Mucosa of rectum (tissue), 2 donors: ENCODE measurements around the gene GNG2.

Source experiments
- H3K27ac ChIP-seq, 2 donors: one replicate each; pipeline ENCODE4 v1.7.0; 2013; ENCODE audit warnings: inconsistent platforms in 2 of 2, low read depth in 2 of 2, low read length in 2 of 2
- H3K27me3 ChIP-seq, 2 donors: one replicate each; pipeline ENCODE4 v1.7.0; 2013; ENCODE audit warnings: low read length in 2 of 2; ENCODE audit not compliant: control insufficient read depth in 2 of 2, insufficient read depth in 2 of 2
- H3K36me3 ChIP-seq, 2 donors: one replicate each; pipeline ENCODE4 v1.7.0; 2013; ENCODE audit warnings: low read length in 2 of 2; ENCODE audit not compliant: control insufficient read depth in 2 of 2, insufficient read depth in 2 of 2
- H3K4me1 ChIP-seq, 2 donors: one replicate each; pipeline ENCODE4 v1.7.0; 2013; ENCODE audit warnings: low read length in 2 of 2, mild to moderate bottlenecking in 1 of 2; ENCODE audit not compliant: control insufficient read depth in 2 of 2, insufficient read depth in 2 of 2
- H3K4me3 ChIP-seq, 2 donors: one replicate each; pipeline ENCODE4 v1.7.0; 2013; ENCODE audit warnings: low read length in 2 of 2
- H3K9ac ChIP-seq, 2 donors: one replicate each; pipeline ENCODE4 v1.7.0; 2013; ENCODE audit warnings: low read length in 2 of 2, low read depth in 1 of 2, mild to moderate bottlenecking in 1 of 2
- H3K9me3 ChIP-seq, 2 donors: one replicate each; pipeline ENCODE4 v1.7.0; 2013; ENCODE audit warnings: low read length in 2 of 2; ENCODE audit not compliant: control insufficient read depth in 2 of 2
- donor health status: healthy.
- donor health status: Normal muscosa, but diverticular disease.

GNG2 gene

GRCh38 chr14:51959928-51960327 is 99.5 kb downstream of the GNG2 start:
- H3K9me3 ChIP-seq, result peaks cover 0 to 4% of the 10 kb centered on the region in 2 donors
- no peak overlapping the region for H3K4me3 ChIP-seq
- H3K27ac ChIP-seq, result no peak overlapping the region
- no peak overlapping the region for H3K9ac ChIP-seq
- H3K4me1 ChIP-seq, result no peaks in the 10 kb centered on the region
- no peaks in the 10 kb centered on the region for H3K27me3 ChIP-seq
- peaks cover 3 to 7% of the 10 kb centered on the region in 2 donors for H3K36me3 ChIP-seq

- Histone ChIP-seq H3K4me3 (no peak overlapping the region), H3K9ac (no peak overlapping the region), H3K9me3 (peaks cover 0 to 4% of the 10 kb centered on the region in 2 donors), H3K27me3 (no peaks in the 10 kb centered on the region), H3K36me3 (peaks cover 3 to 7% of the 10 kb centered on the region in 2 donors), H3K4me1 (no peaks in the 10 kb centered on the region), H3K27ac (no peak overlapping the region)
Observed at GRCh38 chr14:51960866-51961265, 100.5 kb downstream of the GNG2 start.

- no peaks in the 10 kb centered on the region for H3K27me3 ChIP-seq
- H3K9me3 ChIP-seq, result peaks cover 0 to 4% of the 10 kb centered on the region in 2 donors
- H3K9ac ChIP-seq, result no peak overlapping the region
- peaks cover 3 to 7% of the 10 kb centered on the region in 2 donors for H3K36me3 ChIP-seq
- H3K4me3 ChIP-seq, result no peak overlapping the region
- H3K27ac ChIP-seq, result no peak overlapping the region
- no peaks in the 10 kb centered on the region for H3K4me1 ChIP-seq
Observed at GRCh38 chr14:51962711-51963110, 102.3 kb downstream of the GNG2 start.

- no peaks in the 10 kb centered on the region for H3K27me3 ChIP-seq
- peaks cover 0 to 4% of the 10 kb centered on the region in 2 donors for H3K9me3 ChIP-seq
- peaks cover 3 to 5% of the 10 kb centered on the region in 2 donors for H3K36me3 ChIP-seq
- H3K9ac ChIP-seq, result no peak overlapping the region
- H3K4me1 ChIP-seq, result no peaks in the 10 kb centered on the region
- H3K4me3 ChIP-seq, result peak overlapping the region in 1 of 2 donors; percentile 2
- H3K27ac ChIP-seq, result no peak overlapping the region
Observed at GRCh38 chr14:51963286-51963685, 102.9 kb downstream of the GNG2 start.

GRCh38 chr14:51967521-51967920 is 107.1 kb downstream of the GNG2 start:
- Histone ChIP-seq H3K27ac (no peak overlapping the region), H3K4me3 (no peak overlapping the region), H3K36me3 (no peaks in the 10 kb centered on the region), H3K9me3 (no peaks in the 10 kb centered on the region), H3K27me3 (no peaks in the 10 kb centered on the region), H3K4me1 (no peaks in the 10 kb centered on the region), H3K9ac (no peak overlapping the region)

GRCh38 chr14:51969852-51970540 is 109.6 kb downstream of the GNG2 start:
- H3K36me3 ChIP-seq, result no peaks in the 10 kb centered on the region
- no peak overlapping the region for H3K9ac ChIP-seq
- H3K27ac ChIP-seq, result no peak overlapping the region
- no peaks in the 10 kb centered on the region for H3K9me3 ChIP-seq
- no peaks in the 10 kb centered on the region for H3K27me3 ChIP-seq
- no peak overlapping the region for H3K4me3 ChIP-seq
- H3K4me1 ChIP-seq, result no peaks in the 10 kb centered on the region

- Histone ChIP-seq H3K9ac (no peak overlapping the region), H3K9me3 (no peaks in the 10 kb centered on the region), H3K4me1 (no peaks in the 10 kb centered on the region), H3K4me3 (no peak overlapping the region), H3K36me3 (no peaks in the 10 kb centered on the region), H3K27me3 (no peaks in the 10 kb centered on the region), H3K27ac (no peak overlapping the region)
Observed at GRCh38 chr14:51972566-51972965, 112.2 kb downstream of the GNG2 start.

GRCh38 chr14:51977075-51977474 is 116.7 kb downstream of the GNG2 start:
- Histone ChIP-seq H3K27ac (no peak overlapping the region), H3K36me3 (no peaks in the 10 kb centered on the region), H3K4me1 (no peaks in the 10 kb centered on the region), H3K9me3 (no peaks in the 10 kb centered on the region), H3K4me3 (no peak overlapping the region), H3K9ac (no peak overlapping the region), H3K27me3 (no peaks in the 10 kb centered on the region)

GRCh38 chr14:51978681-51979085 is 118.3 kb downstream of the GNG2 start:
- Histone ChIP-seq H3K9me3 (no peaks in the 10 kb centered on the region), H3K27me3 (no peaks in the 10 kb centered on the region), H3K36me3 (no peaks in the 10 kb centered on the region), H3K9ac (no peak overlapping the region), H3K4me1 (no peaks in the 10 kb centered on the region), H3K4me3 (no peak overlapping the region), H3K27ac (no peak overlapping the region)

GRCh38 chr14:51979088-51979709 is 118.8 kb downstream of the GNG2 start:
- Histone ChIP-seq H3K36me3 (no peaks in the 10 kb centered on the region), H3K4me3 (no peak overlapping the region), H3K27me3 (no peaks in the 10 kb centered on the region), H3K9ac (no peak overlapping the region), H3K9me3 (no peaks in the 10 kb centered on the region), H3K27ac (no peak overlapping the region), H3K4me1 (no peaks in the 10 kb centered on the region)
